Measurements from ENCODE around the gene HAL. TPM values are rescaled to one million over a fixed set of nuclear protein-coding genes. Genes with fewer than 3 reads are reported as not detected.

The HAL gene
- total and polyA plus RNA-seq, 10 of the 15 experiments (the other 5 are each of a cell fraction or from before 2014, with no cell fraction given): 0.04 to 0.45 (median 0.13) TPM; not detected in 1

GRCh38 chr12:95978351-95978750 is 17.8 kb downstream of the HAL start:
- BruUV-seq (replicated peaks): no TSS peak
- H3K36me3 ChIP-seq (ENCODE audit: control insufficient read depth in 2 of 2, insufficient read depth in 2 of 2, low read length in 1 of 2): no peaks in the 10 kb centered on the region
- in situ Hi-C loops (cut with MboI) (no loop called here), intact Hi-C loops (cut with micrococcal nuclease; ENCODE audit: unreplicated experiment) (no loop called here)
- H3K9me3 ChIP-seq (replicated peaks; ENCODE audit: control insufficient read depth, insufficient read depth, low read length): no peaks in the 10 kb centered on the region
- ATAC-seq: no peak
- DNase-seq (ENCODE audit: low read depth, low spot score): no peak
- H2AFZ ChIP-seq (ENCODE audit: control insufficient read depth, low read depth, low read length): no peak overlapping the region
- no peak for FAIRE-seq
- no peak overlapping the region for H3K4me2 ChIP-seq (ENCODE audit: control insufficient read depth, insufficient read depth)
- H3K4me3 ChIP-seq: no peak overlapping the region
- no peaks in the 10 kb centered on the region for H3K79me2 ChIP-seq (ENCODE audit: control insufficient read depth, insufficient read depth, low read length)
- no peak for TF ChIP-seq TBL1XR1 (IDR thresholded peaks at IDR 0.05; ENCODE audit: low read depth, low read length)
- no peak for TF ChIP-seq NR2F1 (conservative IDR thresholded peaks at IDR 0.05)
- no peak for TF ChIP-seq HDGF (IDR thresholded peaks at IDR 0.05)
- no peak for TF ChIP-seq TAF1 (IDR thresholded peaks at IDR 0.05; ENCODE audit: borderline replicate concordance, low read depth, low read length)
- no peak for TF ChIP-seq STAT1 (conservative IDR thresholded peaks at IDR 0.05)
- no peak for TF ChIP-seq IKZF2 (IDR thresholded peaks at IDR 0.05)
- no peak for TF ChIP-seq SIX5 (IDR thresholded peaks at IDR 0.05; ENCODE audit: low read depth, low read length, severe bottlenecking)
- TF ChIP-seq, protein P1, sequence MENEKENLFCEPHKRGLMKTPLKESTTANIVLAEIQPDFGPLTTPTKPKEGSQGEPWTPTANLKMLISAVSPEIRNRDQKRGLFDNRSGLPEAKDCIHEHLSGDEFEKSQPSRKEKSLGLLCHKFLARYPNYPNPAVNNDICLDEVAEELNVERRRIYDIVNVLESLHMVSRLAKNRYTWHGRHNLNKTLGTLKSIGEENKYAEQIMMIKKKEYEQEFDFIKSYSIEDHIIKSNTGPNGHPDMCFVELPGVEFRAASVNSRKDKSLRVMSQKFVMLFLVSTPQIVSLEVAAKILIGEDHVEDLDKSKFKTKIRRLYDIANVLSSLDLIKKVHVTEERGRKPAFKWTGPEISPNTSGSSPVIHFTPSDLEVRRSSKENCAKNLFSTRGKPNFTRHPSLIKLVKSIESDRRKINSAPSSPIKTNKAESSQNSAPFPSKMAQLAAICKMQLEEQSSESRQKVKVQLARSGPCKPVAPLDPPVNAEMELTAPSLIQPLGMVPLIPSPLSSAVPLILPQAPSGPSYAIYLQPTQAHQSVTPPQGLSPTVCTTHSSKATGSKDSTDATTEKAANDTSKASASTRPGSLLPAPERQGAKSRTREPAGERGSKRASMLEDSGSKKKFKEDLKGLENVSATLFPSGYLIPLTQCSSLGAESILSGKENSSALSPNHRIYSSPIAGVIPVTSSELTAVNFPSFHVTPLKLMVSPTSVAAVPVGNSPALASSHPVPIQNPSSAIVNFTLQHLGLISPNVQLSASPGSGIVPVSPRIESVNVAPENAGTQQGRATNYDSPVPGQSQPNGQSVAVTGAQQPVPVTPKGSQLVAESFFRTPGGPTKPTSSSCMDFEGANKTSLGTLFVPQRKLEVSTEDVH (IDR thresholded peaks at IDR 0.05; ENCODE audit: low read depth, partially characterized antibody): no peak
- TF ChIP-seq NFIC (IDR thresholded peaks at IDR 0.05; ENCODE audit: low read depth, low read length): no peak
- TF ChIP-seq, protein P2, sequence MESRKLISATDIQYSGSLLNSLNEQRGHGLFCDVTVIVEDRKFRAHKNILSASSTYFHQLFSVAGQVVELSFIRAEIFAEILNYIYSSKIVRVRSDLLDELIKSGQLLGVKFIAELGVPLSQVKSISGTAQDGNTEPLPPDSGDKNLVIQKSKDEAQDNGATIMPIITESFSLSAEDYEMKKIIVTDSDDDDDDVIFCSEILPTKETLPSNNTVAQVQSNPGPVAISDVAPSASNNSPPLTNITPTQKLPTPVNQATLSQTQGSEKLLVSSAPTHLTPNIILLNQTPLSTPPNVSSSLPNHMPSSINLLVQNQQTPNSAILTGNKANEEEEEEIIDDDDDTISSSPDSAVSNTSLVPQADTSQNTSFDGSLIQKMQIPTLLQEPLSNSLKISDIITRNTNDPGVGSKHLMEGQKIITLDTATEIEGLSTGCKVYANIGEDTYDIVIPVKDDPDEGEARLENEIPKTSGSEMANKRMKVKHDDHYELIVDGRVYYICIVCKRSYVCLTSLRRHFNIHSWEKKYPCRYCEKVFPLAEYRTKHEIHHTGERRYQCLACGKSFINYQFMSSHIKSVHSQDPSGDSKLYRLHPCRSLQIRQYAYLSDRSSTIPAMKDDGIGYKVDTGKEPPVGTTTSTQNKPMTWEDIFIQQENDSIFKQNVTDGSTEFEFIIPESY (IDR thresholded peaks at IDR 0.05): no peak
- TF ChIP-seq SRF (IDR thresholded peaks at IDR 0.05; ENCODE audit: low read depth in 2 of 2, low read length in 2 of 2): no peak
- TF ChIP-seq, protein P3, sequence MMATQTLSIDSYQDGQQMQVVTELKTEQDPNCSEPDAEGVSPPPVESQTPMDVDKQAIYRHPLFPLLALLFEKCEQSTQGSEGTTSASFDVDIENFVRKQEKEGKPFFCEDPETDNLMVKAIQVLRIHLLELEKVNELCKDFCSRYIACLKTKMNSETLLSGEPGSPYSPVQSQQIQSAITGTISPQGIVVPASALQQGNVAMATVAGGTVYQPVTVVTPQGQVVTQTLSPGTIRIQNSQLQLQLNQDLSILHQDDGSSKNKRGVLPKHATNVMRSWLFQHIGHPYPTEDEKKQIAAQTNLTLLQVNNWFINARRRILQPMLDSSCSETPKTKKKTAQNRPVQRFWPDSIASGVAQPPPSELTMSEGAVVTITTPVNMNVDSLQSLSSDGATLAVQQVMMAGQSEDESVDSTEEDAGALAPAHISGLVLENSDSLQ (IDR thresholded peaks at IDR 0.05): no peak
- no peak for TF ChIP-seq ZZZ3 (IDR thresholded peaks at IDR 0.05; ENCODE audit: control insufficient read depth, insufficient read length, low read depth)
- TF ChIP-seq SUZ12 (IDR thresholded peaks at IDR 0.05; ENCODE audit: unreplicated experiment): no peak
- POLR2A ChIA-PET: no interaction called here
- RAD21 ChIA-PET (ENCODE audit: unreplicated experiment): interaction anchor here (0.6 kb wide), 1 partner anchor 59 kb away, joined by 3 read pairs; no protein-coding TSS in a partner anchor
- H4K20me1 ChIP-seq (ENCODE audit: control insufficient read depth, insufficient read depth): no peaks in the 10 kb centered on the region
- 42% methylated on average over 5 of the region's 5 CpGs for WGBS (ENCODE audit: insufficient coverage, insufficient replicate concordance, low lambda C conversion rate, missing lambda C conversion rate)
- no peak overlapping the region for H3K27ac ChIP-seq (ENCODE audit: control insufficient read depth, insufficient read depth)
- no peak overlapping the region for H3K9ac ChIP-seq (ENCODE audit: control insufficient read depth, insufficient read depth, low read length)
- SMC1A ChIA-PET (ENCODE audit: uncharacterized antibody, unreplicated experiment): no interaction called here
- H3K27me3 ChIP-seq (replicated peaks in 1 of 2; ENCODE audit: control insufficient read depth in 2 of 2, insufficient read depth in 2 of 2, low read length in 1 of 2): no peaks in the 10 kb centered on the region; a peak in 1 of 4 replicates
- H3K4me1 ChIP-seq (ENCODE audit: control insufficient read depth, insufficient read depth, low read length): no peaks in the 10 kb centered on the region
- CTCF ChIA-PET: no interaction called here

Measured in GM12878 (cell line).